BJ (cell line): Measurements from ENCODE around the gene PLEKHO1. TPM values are rescaled to one million over a fixed set of nuclear protein-coding genes. Genes with fewer than 3 reads are reported as not detected.
"Not testable (repeated sequence)": the region's sequence is repeated elsewhere in the genome, so short reads cannot be mapped to it uniquely, and the experiment has no call there.

Experiments used
- CTCF ChIA-PET: fragments of 350-600 bp; formaldehyde crosslinking; extraction: SDS; loops from one replicate; lab custom pipeline; 2021; ENCODE audit warnings: antibody characterized with exemption, inconsistent platforms; lab: Yijun Ruan, JAX
- POLR2A ChIA-PET: fragments of 300-600 bp; sonication (Branson Sonifier 250); formaldehyde crosslinking; extraction: SDS; loops from one replicate; lab custom pipeline; 2021; ENCODE audit warnings: antibody characterized with exemption; lab: Charles Lee
- DNase-seq: peaks from one replicate; pipeline ENCODE4 v3.0.0-alpha.2; 2011; ENCODE audit warnings: low read depth
- H3K27me3 ChIP-seq: 2 replicates; pipeline ENCODE4 v1.6.0; 2011; ENCODE audit warnings: low read length; ENCODE audit not compliant: control insufficient read depth, insufficient read depth
- H3K36me3 ChIP-seq: 2 replicates; pipeline ENCODE4 v1.5.1; 2011; ENCODE audit warnings: low read length; ENCODE audit not compliant: control insufficient read depth, insufficient read depth
- H3K4me3 ChIP-seq: 2 replicates; pipeline ENCODE4 v1.5.1; 2011; ENCODE audit warnings: low read depth, mild to moderate bottlenecking, control low read depth, low read length
- polyA plus RNA-seq: library from polyadenylated mRNA; depleted of rRNA; stranded (reverse); fragments of >200 nt; gene quantifications from 2 replicates; pipeline ENCODE4 v1.2.3, GENCODE V29; 2011
- TF ChIP-seq, protein P1 (sequence below): IDR thresholded peaks from 2 replicates; pipeline ENCODE4 v1.5.1; 2011; ENCODE audit warnings: low read depth, mild to moderate bottlenecking, control low read depth, inconsistent platforms, low read length, moderate library complexity; ENCODE audit not compliant: insufficient read depth

The PLEKHO1 gene
- polyA plus RNA-seq, 1 experiment, result 41.3 TPM

DNA sequence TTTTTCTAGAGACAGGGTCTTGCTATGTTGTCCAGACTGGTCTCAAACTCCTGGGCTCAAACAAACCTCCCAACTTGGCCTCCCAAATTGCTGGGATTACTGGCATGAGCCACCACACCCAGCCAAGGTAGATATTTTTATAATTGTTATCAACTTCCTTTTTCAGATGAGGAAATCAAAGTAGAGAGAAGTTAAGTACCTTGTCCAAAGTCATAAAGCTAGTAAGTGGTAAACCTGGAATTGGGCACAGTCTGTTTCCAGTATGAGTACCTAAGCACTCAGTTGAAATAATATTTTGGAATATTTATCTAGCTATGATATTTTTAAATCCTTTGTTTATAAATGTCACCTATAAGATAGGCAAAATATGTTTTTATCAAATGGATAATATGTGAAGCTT, 22.3 kb upstream of the PLEKHO1 start:
- Histone ChIP-seq H3K27me3 (no peaks in the 10 kb centered on the region), H3K4me3 (no peak overlapping the region), H3K36me3 (no peaks in the 10 kb centered on the region)
- ChIA-PET CTCF (interaction anchor here (1.6 kb wide), 1 partner anchor 38 kb away, joined by 6 read pairs; no protein-coding TSS in a partner anchor), POLR2A (no interaction called here)
- TF ChIP-seq, protein P1, sequence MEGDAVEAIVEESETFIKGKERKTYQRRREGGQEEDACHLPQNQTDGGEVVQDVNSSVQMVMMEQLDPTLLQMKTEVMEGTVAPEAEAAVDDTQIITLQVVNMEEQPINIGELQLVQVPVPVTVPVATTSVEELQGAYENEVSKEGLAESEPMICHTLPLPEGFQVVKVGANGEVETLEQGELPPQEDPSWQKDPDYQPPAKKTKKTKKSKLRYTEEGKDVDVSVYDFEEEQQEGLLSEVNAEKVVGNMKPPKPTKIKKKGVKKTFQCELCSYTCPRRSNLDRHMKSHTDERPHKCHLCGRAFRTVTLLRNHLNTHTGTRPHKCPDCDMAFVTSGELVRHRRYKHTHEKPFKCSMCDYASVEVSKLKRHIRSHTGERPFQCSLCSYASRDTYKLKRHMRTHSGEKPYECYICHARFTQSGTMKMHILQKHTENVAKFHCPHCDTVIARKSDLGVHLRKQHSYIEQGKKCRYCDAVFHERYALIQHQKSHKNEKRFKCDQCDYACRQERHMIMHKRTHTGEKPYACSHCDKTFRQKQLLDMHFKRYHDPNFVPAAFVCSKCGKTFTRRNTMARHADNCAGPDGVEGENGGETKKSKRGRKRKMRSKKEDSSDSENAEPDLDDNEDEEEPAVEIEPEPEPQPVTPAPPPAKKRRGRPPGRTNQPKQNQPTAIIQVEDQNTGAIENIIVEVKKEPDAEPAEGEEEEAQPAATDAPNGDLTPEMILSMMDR, result no peak
- no peak for DNase-seq

DNA sequence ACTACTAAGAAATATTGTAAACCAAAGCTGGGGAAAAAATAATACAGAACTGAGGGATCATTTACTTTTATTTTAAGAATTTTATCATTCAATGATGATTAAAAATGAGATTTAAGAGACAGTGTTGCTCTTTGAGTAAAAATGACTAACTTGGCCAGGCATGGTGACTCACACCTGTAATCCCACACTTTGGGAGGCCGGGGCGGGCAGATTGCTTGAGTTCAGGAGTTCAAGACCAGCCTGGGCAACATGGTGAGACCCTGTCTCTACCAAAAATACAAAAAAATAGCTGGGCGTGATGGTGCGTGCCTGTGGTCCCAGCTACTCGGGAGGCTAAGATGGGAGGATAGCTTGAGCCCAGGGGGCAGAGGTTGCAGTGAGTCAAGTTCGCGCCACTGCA, 21.8 kb upstream of the PLEKHO1 start:
- Histone ChIP-seq H3K4me3 (no peak overlapping the region), H3K36me3 (no peaks in the 10 kb centered on the region), H3K27me3 (no peaks in the 10 kb centered on the region)
- no peak for DNase-seq
- POLR2A ChIA-PET, result no interaction called here
- CTCF ChIA-PET, result interaction anchor here (0.9 to 1.6 kb wide), 2 partner anchors 25 to 38 kb away, joined by 4 to 6 read pairs; no protein-coding TSS in a partner anchor
- TF ChIP-seq, protein P1, result no peak

DNA sequence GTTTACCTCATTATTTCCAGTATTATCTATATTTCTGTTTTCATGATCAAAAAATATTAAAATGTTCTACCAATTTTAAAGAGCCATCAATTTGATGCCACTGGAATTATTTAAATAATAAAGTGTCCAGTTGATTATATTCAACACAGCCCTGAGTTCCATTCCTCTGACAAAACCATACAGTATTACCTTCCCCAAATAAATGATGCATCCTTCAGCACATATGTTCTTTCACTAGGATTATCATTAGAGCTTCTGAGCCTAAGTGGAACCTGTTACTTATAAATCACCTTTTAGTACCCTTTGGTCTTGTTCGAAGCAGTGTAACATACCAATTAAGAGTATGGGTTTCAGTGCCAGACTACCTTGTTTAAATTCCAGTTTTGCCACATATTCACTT, 17.3 kb upstream of the PLEKHO1 start:
- no peaks in the 10 kb centered on the region for H3K27me3 ChIP-seq
- CTCF ChIA-PET, result no interaction called here
- POLR2A ChIA-PET, result no interaction called here
- TF ChIP-seq, protein P1, result no peak
- no peak for DNase-seq
- H3K36me3 ChIP-seq, result no peaks in the 10 kb centered on the region
- H3K4me3 ChIP-seq, result no peak overlapping the region

DNA sequence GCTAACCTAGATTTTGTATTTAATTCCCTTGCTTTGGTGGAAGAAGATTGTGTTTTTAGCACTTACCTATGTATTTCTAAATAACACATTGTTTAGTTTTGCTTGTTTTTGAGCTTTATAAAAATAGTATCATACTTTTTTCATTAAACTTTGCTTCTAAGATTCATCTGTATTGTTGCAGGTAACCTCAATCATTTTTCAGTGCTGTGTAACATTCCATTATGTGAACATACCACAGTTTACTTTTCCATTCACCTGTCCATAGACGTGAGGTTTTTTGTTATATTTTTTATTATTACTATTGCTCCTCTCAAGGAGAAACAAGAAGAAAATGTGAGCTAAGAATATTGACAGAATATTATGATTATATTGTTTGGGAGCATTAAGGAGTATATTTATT, 15.2 kb upstream of the PLEKHO1 start:
- TF ChIP-seq, protein P1, result no peak
- ChIA-PET CTCF (no interaction called here), POLR2A (no interaction called here)
- Histone ChIP-seq H3K36me3 (no peaks in the 10 kb centered on the region), H3K4me3 (no peak overlapping the region), H3K27me3 (no peaks in the 10 kb centered on the region)
- DNase-seq, result no peak

DNA sequence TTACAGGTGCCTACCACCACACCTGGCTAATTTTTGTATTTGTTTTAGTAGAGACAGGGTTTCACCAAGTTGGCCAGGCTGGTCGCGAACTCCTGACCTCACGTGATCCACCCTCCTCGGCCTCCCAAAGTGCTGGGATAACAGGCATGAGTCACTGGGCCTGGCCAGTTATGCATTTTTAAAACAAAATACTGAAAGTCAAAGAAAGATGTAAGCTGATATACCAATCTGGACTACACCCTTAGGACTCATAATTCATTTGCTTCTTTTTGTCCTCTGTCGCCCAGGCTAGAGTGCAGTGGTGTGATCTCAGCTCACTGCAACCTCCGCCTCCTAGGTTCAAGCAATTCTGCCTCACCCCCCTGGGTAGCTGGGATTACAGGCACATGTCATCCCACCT, 14.3 kb upstream of the PLEKHO1 start:
- H3K36me3 ChIP-seq, POLR2A ChIA-PET, DNase-seq, CTCF ChIA-PET, H3K27me3 ChIP-seq, H3K4me3 ChIP-seq: not testable (repeated sequence)

DNA sequence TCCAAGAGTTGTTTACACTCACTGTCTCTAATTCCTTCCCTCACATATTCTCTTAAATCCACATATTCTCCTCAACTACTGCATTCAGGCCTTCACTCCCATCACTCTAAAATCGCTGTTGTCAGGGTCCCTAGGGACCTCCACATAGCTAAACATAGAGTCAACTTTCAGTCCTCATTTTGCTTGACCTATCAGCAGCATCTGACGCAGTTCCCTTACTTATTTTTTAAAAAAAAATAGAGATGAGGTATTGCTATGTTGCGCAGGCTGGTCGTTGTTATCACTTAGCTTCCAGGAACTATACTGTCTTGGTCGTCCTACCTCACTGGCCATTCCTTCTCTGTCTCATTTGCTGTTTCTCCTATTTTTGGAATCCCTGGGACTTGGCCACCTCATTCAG, 11.7 kb upstream of the PLEKHO1 start:
- no peak for DNase-seq
- Histone ChIP-seq H3K27me3 (no peaks in the 10 kb centered on the region), H3K4me3 (no peak overlapping the region), H3K36me3 (no peaks in the 10 kb centered on the region)
- TF ChIP-seq, protein P1, result no peak
- ChIA-PET POLR2A (no interaction called here), CTCF (no interaction called here)
